Endothelial cell of umbilical vein (primary cell): Measurements from ENCODE around the gene MBOAT1. TPM values are rescaled to one million over a fixed set of nuclear protein-coding genes. Genes with fewer than 3 reads are reported as not detected.

Experiments used
- BruUV-seq: library from RNA; stranded (reverse); fragments of 400-500 nt; replicated peaks from 2 replicates; lab custom pipeline; 2021; lab: Mats Ljungman, UMichigan
- CTCF ChIA-PET: fragments of 300-600, 350-600 bp; sonication (Branson Sonifier 250); formaldehyde crosslinking; loops from one replicate; lab custom pipeline; 2021; ENCODE audit warnings: antibody characterized with exemption, inconsistent platforms; lab: Charles Lee
- POLR2A ChIA-PET: fragments of 300-600, 350-600 bp; sonication (Branson Sonifier 250); formaldehyde crosslinking; loops from one replicate; lab custom pipeline; 2021; ENCODE audit warnings: antibody characterized with exemption, inconsistent platforms; lab: Charles Lee
- DNase-seq: peaks from one replicate; pipeline ENCODE4 v3.0.0-alpha.2; 2011; ENCODE audit warnings: low read depth, low spot score
- FAIRE-seq: peaks from 2 replicates; lab custom pipeline; 2011; peaks lifted over from hg19 to GRCh38; lab: Jason Lieb, UNC
- H2AFZ ChIP-seq: 2 replicates; pipeline ENCODE4 v1.6.0; 2012; ENCODE audit warnings: low read depth, low read length, control low read depth, inconsistent platforms
- H3K27ac ChIP-seq: 2 replicates; pipeline ENCODE4 v1.5.1; 2011; ENCODE audit warnings: low read depth, mild to moderate bottlenecking, control low read depth, low read length, moderate library complexity; ENCODE audit not compliant: insufficient read depth
- H3K27me3 ChIP-seq, 2 experiments: 2 replicates each; pipeline versions ENCODE4 v1.6.0 to v1.6.1; 2011; ENCODE audit warnings: low read length in 2 of 2, mixed read lengths in 1 of 2; ENCODE audit not compliant: control insufficient read depth in 2 of 2, insufficient read depth in 2 of 2
- H3K36me3 ChIP-seq, 2 experiments: 2 replicates in 1 of 2; 3 replicates in 1 of 2; pipeline ENCODE4 v1.5.1; 2011; ENCODE audit warnings: low read length in 2 of 2, mild to moderate bottlenecking in 1 of 2, moderate library complexity in 1 of 2; ENCODE audit not compliant: control insufficient read depth in 2 of 2, insufficient read depth in 2 of 2; ENCODE audit errors: extremely low read depth in 1 of 2
- H3K4me1 ChIP-seq: 3 replicates; pipeline ENCODE4 v1.5.1; 2011; ENCODE audit warnings: mild to moderate bottlenecking, low read length; ENCODE audit not compliant: control insufficient read depth, insufficient read depth; ENCODE audit errors: extremely low read depth
- H3K4me2 ChIP-seq: 2 replicates; pipeline ENCODE4 v1.6.1; 2011; ENCODE audit warnings: low read length, control low read depth, mixed read lengths; ENCODE audit not compliant: insufficient read depth
- H3K4me3 ChIP-seq, 3 experiments: fragments of 200-600 bp in 1 of 3; sonication (generic), shearing (Covaris generic) in 1 of 3; replicated peaks in 1 of 3; 2 replicates each; pipeline ENCODE4 v1.5.1; 2011 to 2016; ENCODE audit warnings: control low read depth in 3 of 3, low read length in 3 of 3, mild to moderate bottlenecking in 2 of 3, inconsistent platforms in 1 of 3, low read depth in 1 of 3, moderate library complexity in 1 of 3; ENCODE audit not compliant: insufficient read depth in 1 of 3
- H3K79me2 ChIP-seq: 2 replicates; pipeline ENCODE4 v1.6.0; 2012; ENCODE audit warnings: low read length, inconsistent platforms; ENCODE audit not compliant: control insufficient read depth, insufficient read depth
- H3K9ac ChIP-seq: replicated peaks from 2 replicates; pipeline ENCODE3; 2011; ENCODE audit warnings: low read length, control low read depth; ENCODE audit not compliant: insufficient read depth; ENCODE audit errors: extremely low read depth
- H3K9me1 ChIP-seq: replicated peaks from 3 replicates; pipeline ENCODE4 v1.6.0; 2011; ENCODE audit warnings: mild to moderate bottlenecking, low read length; ENCODE audit not compliant: control insufficient read depth, insufficient read depth; ENCODE audit errors: extremely low read depth
- H3K9me3 ChIP-seq: replicated peaks from 2 replicates; pipeline ENCODE4 v1.5.1; 2012; ENCODE audit warnings: low read length, inconsistent platforms; ENCODE audit not compliant: control insufficient read depth, insufficient read depth
- H4K20me1 ChIP-seq: replicated peaks from 2 replicates; pipeline ENCODE3; 2011; ENCODE audit warnings: mild to moderate bottlenecking, low read length; ENCODE audit not compliant: control insufficient read depth, insufficient read depth; ENCODE audit errors: extremely low read depth
- CTCF ChIP-seq, 2 donors: IDR thresholded peaks; 1 replicate in 1 of 2; 2 replicates in 1 of 2; pipeline ENCODE4 v1.5.1; 2011; ENCODE audit warnings: low read length in 2 of 2, mild to moderate bottlenecking in 2 of 2, moderate library complexity in 2 of 2, control low read depth in 1 of 2, inconsistent platforms in 1 of 2, low read depth in 1 of 2; ENCODE audit not compliant: insufficient read depth in 1 of 2; ENCODE audit errors: extremely low read depth in 1 of 2
- EZH2 ChIP-seq: IDR thresholded peaks from 2 replicates; pipeline ENCODE4 v1.6.1; 2012; ENCODE audit warnings: borderline replicate concordance, low read depth, mild to moderate bottlenecking, moderate library complexity, low read length, inconsistent platforms; ENCODE audit not compliant: severe bottlenecking
- FOS ChIP-seq: IDR thresholded peaks from 2 replicates; pipeline ENCODE4 v1.6.1; 2011; ENCODE audit warnings: mild to moderate bottlenecking, low read length, moderate library complexity, borderline replicate concordance; ENCODE audit not compliant: insufficient read depth
- GATA2 ChIP-seq: IDR thresholded peaks from 2 replicates; pipeline ENCODE4 v1.7.0; 2011; ENCODE audit warnings: low read depth, mild to moderate bottlenecking, moderate library complexity, mixed read lengths, low read length; ENCODE audit not compliant: insufficient read length, insufficient read depth
- JUN ChIP-seq: IDR thresholded peaks from 2 replicates; pipeline ENCODE4 v1.6.1; 2011; ENCODE audit warnings: borderline replicate concordance, low read depth; ENCODE audit not compliant: insufficient read length, insufficient read depth
- MYC ChIP-seq: IDR thresholded peaks from one replicate; pipeline ENCODE4 v1.6.1; 2011; ENCODE audit warnings: mild to moderate bottlenecking, low read depth, low read length
- POLR2A ChIP-seq: IDR thresholded peaks from 2 replicates; pipeline ENCODE4 v1.6.1; 2012; ENCODE audit warnings: low read depth, mild to moderate bottlenecking, control low read depth, low read length
- POLR2AphosphoS5 ChIP-seq: IDR thresholded peaks from 2 replicates; pipeline ENCODE4 v1.6.1; 2012; ENCODE audit warnings: low read depth, mild to moderate bottlenecking, control low read depth, low read length, moderate library complexity; ENCODE audit not compliant: insufficient read depth
- dilution Hi-C: fragments of 300-500 bp; cut with MboI; formaldehyde crosslinking; loops from one replicate; pipeline ENCODE4 v1.15.0; 2019; ENCODE audit warnings: low sequenced_read_pairs; ENCODE audit not compliant: extremely low pct_ligation_motif_present
- intact Hi-C: fragments of 100-400 bp; cut with micrococcal nuclease; formaldehyde crosslinking; loops from one replicate; pipeline ENCODE4 v1.10.0; 2022
- polyA plus RNA-seq, 4 experiments: library from polyadenylated mRNA; depleted of rRNA in 3 of 4; stranded (reverse) in 3 of 4; unstranded in 1 of 4; fragments of >200 nt; gene quantifications; 2 replicates each; pipeline versions ENCODE4 v1.2.1 to v1.2.3, GENCODE V29; 2011 to 2012; ENCODE audit warnings: missing spikeins in 1 of 4
- total RNA-seq: library from RNA; stranded (reverse); gene quantifications from 2 replicates; pipeline ENCODE4 v1.2.3, GENCODE V29; 2021
- TF ChIP-seq, protein P1 (sequence below): IDR thresholded peaks from 2 replicates; pipeline ENCODE4 v1.6.1; 2011; ENCODE audit not compliant: insufficient read depth, insufficient read length

MBOAT1 gene
- total and polyA plus RNA-seq, 2 donors (not counting 3 experiments of a cell fraction or from before 2014, with no cell fraction given) = 2.1 to 5.4 TPM

DNA sequence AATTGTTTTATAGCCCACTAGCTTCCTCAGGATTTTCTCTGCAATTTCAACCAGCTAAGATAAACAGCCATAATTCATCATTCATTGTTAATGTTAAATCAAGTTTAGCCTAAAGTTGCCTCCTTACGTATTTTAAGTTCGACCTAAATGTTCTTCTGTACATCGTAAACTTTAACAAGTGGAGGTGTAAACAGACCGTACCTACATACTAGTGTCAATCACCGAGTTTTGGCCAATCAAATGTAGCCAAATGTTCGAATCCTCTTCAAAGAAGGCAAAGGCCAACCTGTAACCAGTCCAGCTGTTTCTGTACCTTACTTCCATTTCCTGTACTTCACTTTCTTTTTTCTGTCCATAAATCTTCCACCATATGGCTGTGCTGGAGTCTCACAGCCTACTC is 13.5 kb downstream of the MBOAT1 start:
- H3K9me3 ChIP-seq = no peaks in the 10 kb centered on the region
- no peak overlapping the region for H3K9ac ChIP-seq
- H3K27me3 ChIP-seq = no peaks in the 10 kb centered on the region
- ChIA-PET CTCF (interaction anchor here (1.1 to 1.7 kb wide), 2 partner anchors 14 to 49 kb away, joined by 3 to 5 read pairs; partner anchors contain the start of gene MBOAT1), POLR2A (no interaction called here)
- no peaks in the 10 kb centered on the region for H3K79me2 ChIP-seq
- dilution Hi-C loops = no loop called here
- BruUV-seq = no TSS peak
- intact Hi-C loops = no loop called here
- H3K4me3 ChIP-seq = no peak overlapping the region
- H3K4me2 ChIP-seq = no peak overlapping the region
- DNase-seq = no peak
- H3K27ac ChIP-seq = no peak overlapping the region
- no peaks in the 10 kb centered on the region for H3K36me3 ChIP-seq
- H3K9me1 ChIP-seq = no peaks in the 10 kb centered on the region
- H2AFZ ChIP-seq = no peak overlapping the region
- no peaks in the 10 kb centered on the region for H3K4me1 ChIP-seq
- TF ChIP-seq FOS (no peak), JUN (no peak), POLR2A (no peak), MYC (no peak)
- no peak for FAIRE-seq
- no peaks in the 10 kb centered on the region for H4K20me1 ChIP-seq

- TF ChIP-seq FOS (no peak), MYC (no peak), CTCF (IDR thresholded peaks at IDR 0.05; ENCODE audit: extremely low read depth in 1 of 2, insufficient read depth in 1 of 2, low read depth in 1 of 2, low read length in 2 of 2) (no peak), POLR2AphosphoS5 (no peak), GATA2 (no peak), EZH2 (no peak), JUN (no peak), POLR2A (no peak)
- TF ChIP-seq, protein P1, sequence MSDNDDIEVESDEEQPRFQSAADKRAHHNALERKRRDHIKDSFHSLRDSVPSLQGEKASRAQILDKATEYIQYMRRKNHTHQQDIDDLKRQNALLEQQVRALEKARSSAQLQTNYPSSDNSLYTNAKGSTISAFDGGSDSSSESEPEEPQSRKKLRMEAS = no peak
- Histone ChIP-seq H3K36me3 (no peaks in the 10 kb centered on the region), H3K27me3 (no peaks in the 10 kb centered on the region), H3K9me3 (no peaks in the 10 kb centered on the region), H3K9me1 (no peaks in the 10 kb centered on the region), H3K4me1 (no peaks in the 10 kb centered on the region), H3K27ac (no peak overlapping the region), H2AFZ (no peak overlapping the region), H3K9ac (no peak overlapping the region), H3K79me2 (no peaks in the 10 kb centered on the region), H3K4me2 (no peak overlapping the region), H3K4me3 (no peak overlapping the region), H4K20me1 (no peaks in the 10 kb centered on the region)
- intact Hi-C loops (no loop called here), dilution Hi-C loops (no loop called here)
- ChIA-PET CTCF (interaction anchor here (1.1 to 1.7 kb wide), 2 partner anchors 14 to 49 kb away, joined by 3 to 5 read pairs; partner anchors contain the start of gene MBOAT1), POLR2A (no interaction called here)
- BruUV-seq = no TSS peak
- no peak for FAIRE-seq
- no peak for DNase-seq
Measured at GRCh38 chr6:20198156-20198774, 14.0 kb downstream of the MBOAT1 start.
